Natural killer cell (primary cell): ENCODE data around the gene SYNE2. TPM values are rescaled to one million over a fixed set of nuclear protein-coding genes. Genes with fewer than 3 reads are reported as not detected.
"Not testable (repeated sequence)": the region's sequence is repeated elsewhere in the genome, so short reads cannot be mapped to it uniquely, and the experiment has no call there.

Experiments used
- ATAC-seq, 3 donors: fragments of 150-1000 bp in 2 of 3; fragments of 200-7000 bp in 1 of 3; cut with Tn5 transposase; 1 replicate in 1 of 3; 2 replicates in 2 of 3; pipeline ENCODE4 v1.10.0; 2021; ENCODE audit warnings: mild to moderate bottlenecking in 2 of 3, moderate library complexity in 2 of 3
- DNase-seq, 2 donors: peaks; one replicate each; pipeline versions ENCODE4 v3.0.0 to v3.0.0-alpha.2; 2013 to 2021; ENCODE audit warnings: mixed read lengths in 1 of 2
- H3K27ac ChIP-seq: one replicate; pipeline ENCODE4 v1.5.1; 2013; ENCODE audit warnings: mild to moderate bottlenecking, low read length
- H3K27me3 ChIP-seq: one replicate; pipeline ENCODE4 v1.6.1; 2013; ENCODE audit warnings: low read length; ENCODE audit not compliant: control insufficient read depth, insufficient read depth
- H3K36me3 ChIP-seq: one replicate; pipeline ENCODE4 v1.6.1; 2013; ENCODE audit warnings: low read length; ENCODE audit not compliant: control insufficient read depth, insufficient read depth
- H3K4me1 ChIP-seq: one replicate; pipeline ENCODE4 v1.6.1; 2013; ENCODE audit warnings: low read length; ENCODE audit not compliant: control insufficient read depth, insufficient read depth
- H3K4me3 ChIP-seq: one replicate; pipeline ENCODE4 v1.5.1; 2013; ENCODE audit warnings: low read length
- H3K9me3 ChIP-seq: one replicate; pipeline ENCODE4 v1.6.1; 2013; ENCODE audit warnings: low read length; ENCODE audit not compliant: control insufficient read depth, insufficient read depth
- H3K27ac Mint-ChIP-seq, 2 donors: one replicate each; pipeline ENCODE4 v1.8.0; 2022; ENCODE audit warnings: mild to moderate bottlenecking in 2 of 2, mixed read lengths in 2 of 2, moderate library complexity in 1 of 2
- H3K27me3 Mint-ChIP-seq, 2 donors: one replicate each; pipeline ENCODE4 v1.8.0; 2022; ENCODE audit warnings: low read depth in 2 of 2, mixed read lengths in 2 of 2
- H3K36me3 Mint-ChIP-seq: one replicate; pipeline ENCODE4 v1.8.0; 2022; ENCODE audit warnings: mixed read lengths
- H3K4me1 Mint-ChIP-seq, 2 donors: one replicate each; pipeline ENCODE4 v1.8.0; 2022; ENCODE audit warnings: mixed read lengths in 2 of 2
- H3K4me3 Mint-ChIP-seq: one replicate; pipeline ENCODE4 v1.8.0; 2022; ENCODE audit warnings: mild to moderate bottlenecking, moderate library complexity, mixed read lengths
- H3K9me3 Mint-ChIP-seq, 2 donors: one replicate each; pipeline ENCODE4 v1.8.0; 2022; ENCODE audit warnings: mixed read lengths in 2 of 2
- WGBS: methylation state at CpG from one replicate; pipeline ENCODE4 v1.1.7; 2013; ENCODE audit warnings: missing lambda C conversion rate; ENCODE audit not compliant: insufficient coverage; 5-methylcytosine and 5-hydroxymethylcytosine counted together
- intact Hi-C: fragments of 100-400 bp; cut with micrococcal nuclease; formaldehyde crosslinking; loops from one replicate; pipeline ENCODE4 v1.14.2; 2022
- total RNA-seq, 4 donors: library from RNA; stranded (reverse); fragments of 120-200 nt in 1 of 4; gene quantifications; one replicate each; pipeline versions ENCODE4 v1.2.3 to v1.2.4, GENCODE V29; 2013 to 2022
- TF ChIP-seq, protein P1 (sequence below): fragments of 200-600 bp; IDR thresholded peaks from one replicate; pipeline ENCODE4 v1.8.0; 2022; ENCODE audit warnings: antibody characterized with exemption

The SYNE2 gene
- total RNA-seq, 3 donors from 2014 or later (not counting 1 experiment from before 2014, with no cell fraction given) = 325 to 434 (median 373) TPM

- Mint-ChIP-seq H3K36me3 (peaks cover 23% of the 10 kb centered on the region), H3K27ac (peak overlapping the region; percentile 28 to 76), H3K27me3 (no peaks in the 10 kb centered on the region), H3K4me1 (peaks cover 0 to 11% of the 10 kb centered on the region in 2 donors), H3K4me3 (no peak overlapping the region), H3K9me3 (no peaks in the 10 kb centered on the region)
- no peak overlapping the region for H3K4me3 ChIP-seq
- TF ChIP-seq, protein P1, sequence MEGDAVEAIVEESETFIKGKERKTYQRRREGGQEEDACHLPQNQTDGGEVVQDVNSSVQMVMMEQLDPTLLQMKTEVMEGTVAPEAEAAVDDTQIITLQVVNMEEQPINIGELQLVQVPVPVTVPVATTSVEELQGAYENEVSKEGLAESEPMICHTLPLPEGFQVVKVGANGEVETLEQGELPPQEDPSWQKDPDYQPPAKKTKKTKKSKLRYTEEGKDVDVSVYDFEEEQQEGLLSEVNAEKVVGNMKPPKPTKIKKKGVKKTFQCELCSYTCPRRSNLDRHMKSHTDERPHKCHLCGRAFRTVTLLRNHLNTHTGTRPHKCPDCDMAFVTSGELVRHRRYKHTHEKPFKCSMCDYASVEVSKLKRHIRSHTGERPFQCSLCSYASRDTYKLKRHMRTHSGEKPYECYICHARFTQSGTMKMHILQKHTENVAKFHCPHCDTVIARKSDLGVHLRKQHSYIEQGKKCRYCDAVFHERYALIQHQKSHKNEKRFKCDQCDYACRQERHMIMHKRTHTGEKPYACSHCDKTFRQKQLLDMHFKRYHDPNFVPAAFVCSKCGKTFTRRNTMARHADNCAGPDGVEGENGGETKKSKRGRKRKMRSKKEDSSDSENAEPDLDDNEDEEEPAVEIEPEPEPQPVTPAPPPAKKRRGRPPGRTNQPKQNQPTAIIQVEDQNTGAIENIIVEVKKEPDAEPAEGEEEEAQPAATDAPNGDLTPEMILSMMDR = no peak
- ATAC-seq (no peak), DNase-seq (no peak)
- H3K27me3 ChIP-seq = no peaks in the 10 kb centered on the region
- peaks cover 60% of the 10 kb centered on the region for H3K36me3 ChIP-seq
- H3K27ac ChIP-seq = no peak overlapping the region
- H3K4me1 ChIP-seq = no peaks in the 10 kb centered on the region
- 100% methylated on average over 1 of the region's 2 CpGs for WGBS
- intact Hi-C loops = no loop called here
- H3K9me3 ChIP-seq = no peaks in the 10 kb centered on the region
Observed at GRCh38 chr14:64174922-64175782, 322.3 kb downstream of the SYNE2 start.

- intact Hi-C loops = no loop called here
- WGBS = 75% methylated on average over 2 of the region's 2 CpGs
- Histone ChIP-seq H3K4me3 (no peak overlapping the region), H3K9me3 (no peaks in the 10 kb centered on the region), H3K36me3 (peaks cover 55% of the 10 kb centered on the region), H3K27me3 (no peaks in the 10 kb centered on the region), H3K27ac (no peak overlapping the region), H3K4me1 (no peaks in the 10 kb centered on the region)
- DNase-seq (no peak), ATAC-seq (no peak)
- Mint-ChIP-seq H3K27me3 (no peaks in the 10 kb centered on the region), H3K36me3 (peaks cover 23% of the 10 kb centered on the region), H3K27ac (peak overlapping the region; percentile 28 to 76), H3K9me3 (no peaks in the 10 kb centered on the region), H3K4me3 (no peak overlapping the region), H3K4me1 (peaks cover 0 to 11% of the 10 kb centered on the region in 2 donors)
- TF ChIP-seq, protein P1 = no peak
Observed at GRCh38 chr14:64176330-64176729, 323.5 kb downstream of the SYNE2 start.

- TF ChIP-seq, protein P1 = no peak
- Mint-ChIP-seq H3K4me3 (no peak overlapping the region), H3K4me1 (peaks cover 0 to 11% of the 10 kb centered on the region in 2 donors), H3K27me3 (no peaks in the 10 kb centered on the region), H3K36me3 (peaks cover 23% of the 10 kb centered on the region), H3K27ac (no peak overlapping the region), H3K9me3 (no peaks in the 10 kb centered on the region)
- intact Hi-C loops = no loop called here
- H3K9me3 ChIP-seq = no peaks in the 10 kb centered on the region
- H3K27me3 ChIP-seq = no peaks in the 10 kb centered on the region
- peaks cover 49% of the 10 kb centered on the region for H3K36me3 ChIP-seq
- WGBS = 87% methylated on average over 3 of the region's 3 CpGs
- ATAC-seq (peak in 1 of 3 donors; percentile 42), DNase-seq (no peak)
- no peaks in the 10 kb centered on the region for H3K4me1 ChIP-seq
- H3K4me3 ChIP-seq = no peak overlapping the region
- no peak overlapping the region for H3K27ac ChIP-seq
Observed at GRCh38 chr14:64178814-64179213, 326.0 kb downstream of the SYNE2 start.

GRCh38 chr14:64182908-64183307, 330.1 kb downstream of the SYNE2 start:
- H3K9me3 Mint-ChIP-seq, intact Hi-C loops: not testable (repeated sequence)
- peaks cover 20% of the 10 kb centered on the region for H3K36me3 Mint-ChIP-seq

More at GRCh38 chr14:64182908-64183307, 330.1 kb downstream of the SYNE2 start:
- H3K36me3 ChIP-seq = peaks cover 53% of the 10 kb centered on the region
- H3K4me1 ChIP-seq, H3K4me1 Mint-ChIP-seq, ATAC-seq, H3K9me3 ChIP-seq, H3K27me3 ChIP-seq, H3K4me3 ChIP-seq, H3K27ac Mint-ChIP-seq, H3K27me3 Mint-ChIP-seq, DNase-seq, H3K27ac ChIP-seq, H3K4me3 Mint-ChIP-seq: not testable (repeated sequence)
- 98% methylated on average over 40 of the region's 40 CpGs for WGBS
